ENCODE results near the gene CDC25C. TPM values are rescaled to one million over a fixed set of nuclear protein-coding genes. Genes with fewer than 3 reads are reported as not detected.
"Not testable (repeated sequence)": the region's sequence is repeated elsewhere in the genome, so short reads cannot be mapped to it uniquely, and the experiment has no call there.

The CDC25C gene
- total RNA-seq, 1 donor from 2014 or later = not detected

DNA sequence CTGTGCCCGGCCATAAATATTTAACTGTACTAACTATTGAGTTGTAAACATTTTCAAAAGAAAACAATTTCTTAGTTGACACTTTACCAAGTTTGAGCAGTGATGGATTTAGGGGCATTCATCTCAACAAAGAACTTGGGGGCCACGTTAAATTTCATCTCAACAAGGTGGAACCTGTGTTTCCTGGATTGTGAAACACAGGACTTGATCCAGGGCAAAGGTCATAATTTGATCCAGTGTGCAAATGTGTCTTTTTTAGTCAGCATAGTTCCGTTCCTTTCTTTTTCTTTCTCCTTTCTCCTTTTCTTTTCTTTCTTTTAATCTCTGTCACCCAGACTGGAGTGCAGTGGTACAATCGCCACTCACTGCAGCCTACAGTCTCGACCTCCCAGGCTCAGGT is 60.3 kb downstream of the CDC25C start:
- H3K27me3 ChIP-seq = no peaks in the 10 kb centered on the region
- no peaks in the 10 kb centered on the region for H3K36me3 ChIP-seq
- intact Hi-C loops (cut with DNase I) = no loop called here
- H3K4me3 ChIP-seq = no peak overlapping the region
- H3K27ac ChIP-seq = no peak overlapping the region
- TF ChIP-seq, protein P1, sequence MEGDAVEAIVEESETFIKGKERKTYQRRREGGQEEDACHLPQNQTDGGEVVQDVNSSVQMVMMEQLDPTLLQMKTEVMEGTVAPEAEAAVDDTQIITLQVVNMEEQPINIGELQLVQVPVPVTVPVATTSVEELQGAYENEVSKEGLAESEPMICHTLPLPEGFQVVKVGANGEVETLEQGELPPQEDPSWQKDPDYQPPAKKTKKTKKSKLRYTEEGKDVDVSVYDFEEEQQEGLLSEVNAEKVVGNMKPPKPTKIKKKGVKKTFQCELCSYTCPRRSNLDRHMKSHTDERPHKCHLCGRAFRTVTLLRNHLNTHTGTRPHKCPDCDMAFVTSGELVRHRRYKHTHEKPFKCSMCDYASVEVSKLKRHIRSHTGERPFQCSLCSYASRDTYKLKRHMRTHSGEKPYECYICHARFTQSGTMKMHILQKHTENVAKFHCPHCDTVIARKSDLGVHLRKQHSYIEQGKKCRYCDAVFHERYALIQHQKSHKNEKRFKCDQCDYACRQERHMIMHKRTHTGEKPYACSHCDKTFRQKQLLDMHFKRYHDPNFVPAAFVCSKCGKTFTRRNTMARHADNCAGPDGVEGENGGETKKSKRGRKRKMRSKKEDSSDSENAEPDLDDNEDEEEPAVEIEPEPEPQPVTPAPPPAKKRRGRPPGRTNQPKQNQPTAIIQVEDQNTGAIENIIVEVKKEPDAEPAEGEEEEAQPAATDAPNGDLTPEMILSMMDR (IDR thresholded peaks at IDR 0.05) = no peak
- H3K9me3 ChIP-seq = no peaks in the 10 kb centered on the region
- no peak for DNase-seq (ENCODE audit: low spot score in 2 of 2)
- no peaks in the 10 kb centered on the region for H3K4me1 ChIP-seq

DNA sequence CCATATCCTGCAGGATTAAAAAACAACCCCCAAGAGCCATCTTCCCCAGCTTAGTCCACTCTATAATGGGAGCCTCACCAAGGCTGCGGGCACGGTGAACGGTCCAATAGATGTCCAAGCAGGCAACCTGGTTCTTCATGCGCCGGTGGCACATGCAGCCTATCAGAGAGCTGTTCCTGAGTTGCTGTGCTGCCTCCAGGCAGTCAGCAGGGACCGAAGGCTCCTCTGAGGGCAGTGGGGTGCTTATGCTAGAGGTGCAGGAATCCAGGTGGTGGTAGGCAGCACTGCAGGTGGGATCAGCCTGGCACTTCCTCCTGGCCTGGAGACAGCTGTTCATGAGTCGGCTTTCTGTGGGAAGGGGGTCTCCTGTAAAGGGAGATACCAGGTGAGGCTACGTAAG is 67.4 kb downstream of the CDC25C start:
- no peaks in the 10 kb centered on the region for H3K9me3 ChIP-seq
- H3K36me3 ChIP-seq = no peaks in the 10 kb centered on the region
- no peak for DNase-seq (ENCODE audit: low spot score in 2 of 2)
- no peaks in the 10 kb centered on the region for H3K27me3 ChIP-seq
- TF ChIP-seq, protein P1 (IDR thresholded peaks at IDR 0.05) = no peak
- intact Hi-C loops (cut with DNase I) = no loop called here
- no peak overlapping the region for H3K27ac ChIP-seq
- H3K4me1 ChIP-seq = no peaks in the 10 kb centered on the region
- H3K4me3 ChIP-seq = no peak overlapping the region

DNA sequence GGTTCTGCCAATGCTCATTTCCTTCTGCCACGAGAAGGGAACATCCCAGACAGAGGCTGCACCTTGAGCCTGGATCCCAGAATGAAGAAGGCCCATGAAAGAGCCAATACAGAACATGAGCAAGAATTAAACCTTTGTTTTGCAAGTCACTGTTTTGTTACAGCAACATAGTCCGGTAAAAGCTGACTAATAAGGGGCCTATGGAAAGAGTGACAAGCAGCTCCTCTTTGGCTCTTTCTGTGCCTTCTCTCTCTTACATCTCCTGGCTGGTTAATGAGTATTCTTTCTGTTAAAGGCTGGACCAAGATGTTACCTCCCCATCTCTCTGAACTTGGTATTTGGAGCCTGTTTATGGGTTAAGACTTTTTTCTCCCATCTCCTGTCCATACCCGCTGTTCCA is 68.0 kb downstream of the CDC25C start:
- DNase-seq (ENCODE audit: low spot score in 2 of 2) = no peak
- H3K4me1 ChIP-seq = no peaks in the 10 kb centered on the region
- no peaks in the 10 kb centered on the region for H3K9me3 ChIP-seq
- no peaks in the 10 kb centered on the region for H3K36me3 ChIP-seq
- intact Hi-C loops (cut with DNase I) = no loop called here
- TF ChIP-seq, protein P1 (IDR thresholded peaks at IDR 0.05) = no peak
- H3K4me3 ChIP-seq = no peak overlapping the region
- no peaks in the 10 kb centered on the region for H3K27me3 ChIP-seq
- no peak overlapping the region for H3K27ac ChIP-seq

DNA sequence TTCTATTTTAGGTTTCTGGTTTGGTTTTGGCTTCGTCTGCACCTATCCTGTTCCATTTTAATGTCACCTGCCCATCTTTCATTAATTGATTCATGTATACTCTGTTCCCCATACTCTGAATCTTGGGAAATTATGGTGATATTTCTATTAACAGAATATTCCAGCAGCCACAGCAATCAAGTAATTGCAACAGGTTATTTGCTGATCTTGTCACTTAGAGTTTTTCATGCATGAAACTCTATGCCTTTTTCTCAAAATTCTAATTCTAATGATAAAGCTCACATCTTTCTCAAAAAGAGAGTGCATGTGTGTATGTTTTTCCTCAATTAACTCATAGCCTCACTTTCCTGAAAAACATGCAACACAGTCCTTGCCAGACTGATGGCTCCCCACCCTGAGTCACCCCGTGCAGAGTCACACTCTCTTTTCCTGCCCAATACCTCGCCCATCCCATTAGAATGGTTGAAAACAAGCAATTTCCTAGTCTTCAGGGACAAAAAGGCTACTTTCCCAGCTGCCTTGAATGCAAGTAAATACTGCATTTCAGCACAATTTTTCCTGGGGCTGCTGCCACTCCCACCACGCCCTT is 72.8 kb downstream of the CDC25C start:
- H3K36me3 ChIP-seq = no peaks in the 10 kb centered on the region
- no peak overlapping the region for H3K27ac ChIP-seq
- TF ChIP-seq, protein P1 (IDR thresholded peaks at IDR 0.05) = no peak
- H3K9me3 ChIP-seq = no peaks in the 10 kb centered on the region
- no peaks in the 10 kb centered on the region for H3K4me1 ChIP-seq
- H3K4me3 ChIP-seq = no peak overlapping the region
- DNase-seq (ENCODE audit: low spot score in 2 of 2) = no peak
- H3K27me3 ChIP-seq = no peaks in the 10 kb centered on the region
- intact Hi-C loops (cut with DNase I) = no loop called here

DNA sequence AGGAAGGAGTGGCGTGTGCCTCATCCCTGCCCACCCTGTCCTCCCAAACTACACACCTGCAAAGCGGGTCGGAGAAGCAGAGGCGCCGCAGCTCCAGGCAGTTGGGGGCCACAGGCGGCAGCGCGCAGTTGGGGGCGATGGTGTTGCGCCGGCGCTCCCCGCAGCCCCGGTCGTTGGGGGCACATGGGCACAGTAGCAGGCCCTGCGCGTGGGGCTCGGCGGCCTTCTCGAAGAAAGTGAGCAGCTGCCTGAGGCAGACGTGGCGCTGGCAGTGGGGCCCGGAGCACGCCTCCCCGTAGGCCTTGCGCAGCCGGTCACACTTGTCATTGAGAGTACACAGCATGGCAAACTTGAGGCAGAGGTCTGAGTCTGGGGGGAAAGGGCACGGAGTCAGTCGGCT is 74.0 kb downstream of the CDC25C start:
- DNase-seq (ENCODE audit: low spot score in 2 of 2) = no peak
- intact Hi-C loops (cut with DNase I) = no loop called here
- Histone ChIP-seq H3K36me3 (no peaks in the 10 kb centered on the region), H3K4me3 (no peak overlapping the region), H3K9me3 (no peaks in the 10 kb centered on the region), H3K4me1 (no peaks in the 10 kb centered on the region), H3K27me3 (no peaks in the 10 kb centered on the region), H3K27ac (no peak overlapping the region)
- TF ChIP-seq, protein P1 (IDR thresholded peaks at IDR 0.05) = no peak

DNA sequence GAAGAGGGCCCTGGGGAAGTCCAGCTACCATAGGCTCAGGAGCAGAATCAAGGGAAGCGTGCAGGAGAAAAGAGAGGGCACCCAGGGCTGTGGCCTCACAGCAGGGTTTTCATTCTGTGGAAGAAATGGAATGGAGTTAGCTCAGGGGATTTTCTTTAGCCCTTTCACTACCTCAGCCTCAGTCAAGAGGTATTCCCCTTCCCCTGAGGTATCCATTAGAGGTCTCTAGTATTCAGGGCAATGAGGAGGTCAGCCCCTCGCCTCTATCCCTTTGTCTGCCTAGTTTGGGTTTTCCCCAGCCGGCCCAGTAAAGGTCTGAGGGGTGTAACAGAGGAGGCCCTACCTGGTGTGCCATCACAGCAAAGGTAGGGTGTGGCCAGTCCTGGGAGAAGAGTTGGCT is 78.7 kb downstream of the CDC25C start:
- TF ChIP-seq, protein P1 (IDR thresholded peaks at IDR 0.05) = no peak
- Histone ChIP-seq H3K9me3 (no peaks in the 10 kb centered on the region), H3K4me3 (no peak overlapping the region), H3K27me3 (no peaks in the 10 kb centered on the region), H3K4me1 (no peaks in the 10 kb centered on the region), H3K36me3 (no peaks in the 10 kb centered on the region), H3K27ac (no peak overlapping the region)
- intact Hi-C loops (cut with DNase I) = no loop called here
- no peak for DNase-seq (ENCODE audit: low spot score in 2 of 2)

DNA sequence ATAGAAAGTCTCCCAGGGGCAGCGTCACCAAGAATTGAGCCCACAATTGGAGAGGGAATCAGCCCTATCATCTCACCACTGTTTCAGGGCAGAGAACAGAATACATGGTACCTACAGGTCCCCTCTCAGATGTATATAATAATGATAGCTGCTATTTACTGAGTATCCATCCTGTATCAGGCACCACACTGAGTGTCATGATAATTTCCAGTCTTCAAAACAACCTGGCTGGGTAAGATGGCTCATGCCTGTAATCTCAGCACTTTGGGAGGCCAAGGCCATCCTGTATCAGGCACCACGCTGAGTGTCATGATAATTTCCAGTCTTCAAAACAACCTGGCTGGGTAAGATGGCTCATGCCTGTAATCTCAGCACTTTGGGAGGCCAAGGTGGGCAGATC is 83.8 kb downstream of the CDC25C start:
- H3K36me3 ChIP-seq; intact Hi-C loops (cut with DNase I); H3K4me3 ChIP-seq; H3K9me3 ChIP-seq; H3K27ac ChIP-seq; H3K4me1 ChIP-seq; H3K27me3 ChIP-seq; DNase-seq (ENCODE audit: low spot score in 2 of 2): not testable (repeated sequence)
